ENCODE measurements around the gene ENTREP1. TPM values are rescaled to one million over a fixed set of nuclear protein-coding genes. Genes with fewer than 3 reads are reported as not detected.

The ENTREP1 gene
- total and polyA plus RNA-seq, 2 experiments from 2014 or later, result 5.7 to 10.0 TPM

GRCh38 chr9:69433968-69434367, 109.0 kb downstream of the ENTREP1 start:
- H3K9me2 ChIP-seq (ENCODE audit: insufficient read depth), result no peaks in the 10 kb centered on the region
- Mint-ChIP-seq H3K27me3 (ENCODE audit: insufficient read depth, low read depth, poor library complexity) (peaks cover 1% of the 10 kb centered on the region), H3K9me3 (no peaks in the 10 kb centered on the region), H3K4me1 (no peaks in the 10 kb centered on the region), H3K36me3 (ENCODE audit: low read depth) (no peaks in the 10 kb centered on the region), H3K27ac (no peak overlapping the region), H3K4me3 (no peak overlapping the region)
- H3K79me2 ChIP-seq (replicated peaks; ENCODE audit: insufficient read depth), result no peaks in the 10 kb centered on the region
- no peak for DNase-seq (ENCODE audit: low spot score)
- no peaks in the 10 kb centered on the region for H3K36me3 ChIP-seq (ENCODE audit: insufficient read depth)
- no peak overlapping the region for H3K27ac ChIP-seq (ENCODE audit: low read depth)
- no peak overlapping the region for H2AFZ ChIP-seq
- H3K27me3 ChIP-seq (ENCODE audit: insufficient read depth), result no peaks in the 10 kb centered on the region
- H3K4me1 ChIP-seq (ENCODE audit: insufficient read depth), result no peaks in the 10 kb centered on the region
- H3K4me3 ChIP-seq, result no peak overlapping the region
- no peak overlapping the region for H3K4me2 ChIP-seq
- no peak for ATAC-seq
- no peaks in the 10 kb centered on the region for H4K20me1 ChIP-seq (replicated peaks; ENCODE audit: insufficient read depth)
- no peak for TF ChIP-seq ZNF331 (CRISPR knock-in tag; IDR thresholded peaks at IDR 0.05; ENCODE audit: low read depth)
- no peak for TF ChIP-seq NANOG (IDR thresholded peaks at IDR 0.05; ENCODE audit: borderline replicate concordance)
- no peak for TF ChIP-seq JUNB (IDR thresholded peaks at IDR 0.05; ENCODE audit: unreplicated experiment)
- no peak for TF ChIP-seq REST (IDR thresholded peaks at IDR 0.05; ENCODE audit: unreplicated experiment)
- TF ChIP-seq CREB1 (CRISPR knock-in tag; IDR thresholded peaks at IDR 0.05; ENCODE audit: low read depth), result no peak
- TF ChIP-seq ETS1 (IDR thresholded peaks at IDR 0.05), result no peak
- no peak for TF ChIP-seq EZH2phosphoT487 (IDR thresholded peaks at IDR 0.05; ENCODE audit: unreplicated experiment)
- no peak for TF ChIP-seq CTCF (conservative IDR thresholded peaks at IDR 0.05; ENCODE audit: low read depth in 2 of 2)
- no peak for TF ChIP-seq EZH2 (IDR thresholded peaks at IDR 0.05; ENCODE audit: low read depth, unreplicated experiment)
- TF ChIP-seq ZNF114 (CRISPR knock-in tag; IDR thresholded peaks at IDR 0.05), result no peak
- TF ChIP-seq POLR2AphosphoS5 (IDR thresholded peaks at IDR 0.05; ENCODE audit: low read depth), result no peak
- TF ChIP-seq STAT1 (IDR thresholded peaks at IDR 0.05; ENCODE audit: unreplicated experiment), result no peak
- no peak for TF ChIP-seq ZNF462 (CRISPR knock-in tag; IDR thresholded peaks at IDR 0.05)
- H3F3A ChIP-seq (replicated peaks; ENCODE audit: low read depth), result no peaks in the 10 kb centered on the region

All from GM23338 (cell line).